ENCODE measurements around the gene ETV3.
"Not testable (repeated sequence)": the region's sequence is repeated elsewhere in the genome, so short reads cannot be mapped to it uniquely, and the experiment has no call there.

Gene ETV3

GRCh38 chr1:157111396-157112165 lies 26.6 kb downstream of the ETV3 start:
- DNase-seq: no peak

GRCh38 chr1:157110686-157111085 lies 27.5 kb downstream of the ETV3 start:
- no peak for DNase-seq

GRCh38 chr1:157110003-157110402 lies 28.2 kb downstream of the ETV3 start:
- no peak for DNase-seq

- DNase-seq: no peak
Observed at GRCh38 chr1:157108448-157108847, 29.7 kb downstream of the ETV3 start.

- DNase-seq: no peak
Observed at GRCh38 chr1:157107702-157108101, 30.5 kb downstream of the ETV3 start.

GRCh38 chr1:157106813-157107189 lies 31.4 kb downstream of the ETV3 start:
- DNase-seq: no peak

GRCh38 chr1:157105988-157106812 lies 32.0 kb downstream of the ETV3 start:
- DNase-seq: no peak

GRCh38 chr1:157105298-157105987 lies 32.8 kb downstream of the ETV3 start:
- DNase-seq: no peak

- no peak for DNase-seq
Observed at GRCh38 chr1:157104598-157105293, 33.4 kb downstream of the ETV3 start.

GRCh38 chr1:157103268-157103667 lies 34.9 kb downstream of the ETV3 start:
- no peak for DNase-seq

- DNase-seq: no peak
Observed at GRCh38 chr1:157101149-157101548, 37.0 kb downstream of the ETV3 start.

- no peak for DNase-seq
Observed at GRCh38 chr1:157099633-157100009, 38.6 kb downstream of the ETV3 start, which contains the start of gene ETV3L. Gene ETV3L (minus strand): TSS chr1:157099808. CDS start chr1:157099523, 285 bp downstream.

GRCh38 chr1:157098987-157099632 lies 39.1 kb downstream of the ETV3 start:
- DNase-seq: not testable (repeated sequence)

GRCh38 chr1:157098519-157098918 lies 39.7 kb downstream of the ETV3 start:
- DNase-seq: no peak

GRCh38 chr1:157097692-157098091 lies 40.5 kb downstream of the ETV3 start:
- DNase-seq: no peak

GRCh38 chr1:157096881-157097280 lies 41.3 kb downstream of the ETV3 start:
- no peak for DNase-seq

- no peak for DNase-seq
Observed at GRCh38 chr1:157095551-157095950, 42.6 kb downstream of the ETV3 start.

GRCh38 chr1:157095091-157095490 lies 43.1 kb downstream of the ETV3 start:
- DNase-seq: no peak

- no peak for DNase-seq
Observed at GRCh38 chr1:157092831-157093230, 45.4 kb downstream of the ETV3 start.

GRCh38 chr1:157091668-157092273 lies 46.4 kb downstream of the ETV3 start:
- no peak for DNase-seq

GRCh38 chr1:157091186-157091585 lies 47.0 kb downstream of the ETV3 start:
- no peak for DNase-seq

- no peak for DNase-seq
Observed at GRCh38 chr1:157090771-157091170, 47.4 kb downstream of the ETV3 start.
